CD4-positive, alpha-beta T cell treated with Interferon gamma for 1 hour (primary cell): ENCODE results near the gene LHFPL3.

Experiments used
- DNase-seq: peaks from one replicate; pipeline ENCODE4 v3.0.0-alpha.2; 2020

Gene LHFPL3

GRCh38 chr7:104945599-104945956 is 617.2 kb downstream of the LHFPL3 start:
- DNase-seq, result no peak

GRCh38 chr7:104946338-104946737 is 617.9 kb downstream of the LHFPL3 start:
- DNase-seq, result no peak

- no peak for DNase-seq
Measured at GRCh38 chr7:104950006-104950405, 621.6 kb downstream of the LHFPL3 start.

GRCh38 chr7:104950754-104951153 is 622.4 kb downstream of the LHFPL3 start:
- DNase-seq, result no peak

GRCh38 chr7:104951546-104951945 is 623.1 kb downstream of the LHFPL3 start:
- DNase-seq, result no peak

GRCh38 chr7:104955276-104955675 is 626.9 kb downstream of the LHFPL3 start:
- DNase-seq, result no peak
